Activated CD8-positive, alpha-beta memory T cell treated with anti-CD3 and anti-CD28 coated beads for 36 hours (primary cell): ENCODE data around the gene EPM2A. TPM values are rescaled to one million over a fixed set of nuclear protein-coding genes. Genes with fewer than 3 reads are reported as not detected.
"Not testable (repeated sequence)": the region's sequence is repeated elsewhere in the genome, so short reads cannot be mapped to it uniquely, and the experiment has no call there.

Source experiments
- CTCF ChIA-PET: fragments of 350-600 bp; sonication (Branson Sonifier 250); formaldehyde crosslinking; loops from one replicate; lab custom pipeline; 2021; ENCODE audit warnings: antibody characterized with exemption; lab: Charles Lee
- POLR2A ChIA-PET: fragments of 350-600 bp; sonication (Branson Sonifier 250); formaldehyde crosslinking; loops from one replicate; lab custom pipeline; 2021; ENCODE audit warnings: antibody characterized with exemption; lab: Charles Lee
- total RNA-seq, 2 experiments: library from RNA; stranded (reverse); gene quantifications; one replicate each; pipeline ENCODE4 v1.2.3, GENCODE V29; 2021

EPM2A gene
- total RNA-seq, 2 experiments from 2014 or later = 7.9 to 8.6 TPM

DNA sequence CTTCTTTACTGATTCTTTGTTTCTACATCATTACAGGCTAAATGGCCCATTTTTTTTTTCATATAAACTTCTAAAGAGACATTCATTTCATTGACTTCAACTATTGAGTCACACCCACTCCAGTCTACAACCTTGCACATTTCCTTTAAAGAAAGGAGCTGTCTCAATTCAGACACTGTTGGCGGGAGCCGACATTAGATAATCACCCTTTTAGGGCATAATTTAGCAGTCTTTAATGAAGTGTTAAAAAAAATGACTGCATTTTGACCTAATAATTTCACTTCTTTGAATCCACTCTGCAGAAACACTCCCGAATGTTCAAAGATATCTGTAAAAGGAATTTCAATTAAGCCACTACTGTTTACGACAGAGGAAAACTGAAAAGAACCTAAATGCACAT, 1.5 kb downstream of the EPM2A start:
- ChIA-PET POLR2A (no interaction called here), CTCF (no interaction called here)

DNA sequence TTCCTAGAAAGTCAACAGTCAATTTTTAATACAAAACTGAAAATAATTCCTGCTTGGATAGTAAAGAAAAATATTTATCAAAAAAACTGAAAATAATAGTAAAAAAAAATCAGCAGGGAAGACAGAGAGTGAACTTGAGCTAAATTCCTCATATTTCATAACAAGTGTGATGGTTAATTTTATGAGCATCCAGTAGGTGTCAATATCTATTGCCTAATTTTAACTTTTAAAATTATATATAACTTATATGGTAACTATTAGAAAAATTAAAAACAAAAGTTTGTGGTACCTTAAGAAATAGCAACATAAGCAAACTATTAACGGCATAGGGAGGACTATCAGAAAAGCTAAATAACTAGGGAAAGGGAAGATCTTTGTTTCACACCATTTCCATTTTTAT, 2.1 kb downstream of the EPM2A start:
- CTCF ChIA-PET = no interaction called here
- POLR2A ChIA-PET = no interaction called here

DNA sequence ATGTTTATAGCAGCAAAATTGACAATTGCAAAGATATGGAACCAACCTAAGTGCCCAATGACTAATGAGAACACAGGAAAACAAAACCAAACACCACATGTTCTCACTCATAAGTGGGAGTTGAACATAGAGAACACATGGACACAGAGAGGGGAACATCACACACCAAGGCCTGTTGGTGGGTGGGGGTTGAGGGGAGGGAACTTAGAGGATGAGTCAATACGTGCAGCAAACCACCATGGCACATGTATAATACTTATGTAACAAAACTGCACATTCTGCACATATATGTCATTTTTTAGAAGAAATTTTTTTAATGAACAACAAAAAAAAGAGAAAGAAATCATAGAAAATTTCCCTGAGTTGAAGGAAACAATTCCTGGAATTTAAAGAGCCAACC, 3.9 kb downstream of the EPM2A start:
- ChIA-PET POLR2A (no interaction called here), CTCF (no interaction called here)

DNA sequence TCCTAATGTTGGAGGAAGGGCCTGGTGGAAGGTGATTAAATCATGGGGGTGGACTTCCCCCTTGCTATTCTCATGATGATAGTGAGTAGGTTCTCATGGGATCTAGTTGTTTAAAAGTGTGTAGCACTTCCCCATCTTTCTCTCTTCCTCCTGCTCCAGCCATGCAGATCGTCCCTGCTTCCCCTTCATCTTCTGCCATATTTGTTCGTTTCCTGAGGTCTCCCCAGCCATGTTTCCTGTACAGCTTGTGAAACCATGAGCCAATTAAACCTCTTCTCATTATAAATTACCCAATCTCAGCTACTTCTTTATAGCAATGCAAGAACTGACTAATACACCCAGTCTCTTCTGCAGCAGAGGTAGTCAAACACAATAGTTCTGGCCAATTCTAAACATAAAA, 5.4 kb downstream of the EPM2A start:
- POLR2A ChIA-PET = no interaction called here
- CTCF ChIA-PET = no interaction called here

DNA sequence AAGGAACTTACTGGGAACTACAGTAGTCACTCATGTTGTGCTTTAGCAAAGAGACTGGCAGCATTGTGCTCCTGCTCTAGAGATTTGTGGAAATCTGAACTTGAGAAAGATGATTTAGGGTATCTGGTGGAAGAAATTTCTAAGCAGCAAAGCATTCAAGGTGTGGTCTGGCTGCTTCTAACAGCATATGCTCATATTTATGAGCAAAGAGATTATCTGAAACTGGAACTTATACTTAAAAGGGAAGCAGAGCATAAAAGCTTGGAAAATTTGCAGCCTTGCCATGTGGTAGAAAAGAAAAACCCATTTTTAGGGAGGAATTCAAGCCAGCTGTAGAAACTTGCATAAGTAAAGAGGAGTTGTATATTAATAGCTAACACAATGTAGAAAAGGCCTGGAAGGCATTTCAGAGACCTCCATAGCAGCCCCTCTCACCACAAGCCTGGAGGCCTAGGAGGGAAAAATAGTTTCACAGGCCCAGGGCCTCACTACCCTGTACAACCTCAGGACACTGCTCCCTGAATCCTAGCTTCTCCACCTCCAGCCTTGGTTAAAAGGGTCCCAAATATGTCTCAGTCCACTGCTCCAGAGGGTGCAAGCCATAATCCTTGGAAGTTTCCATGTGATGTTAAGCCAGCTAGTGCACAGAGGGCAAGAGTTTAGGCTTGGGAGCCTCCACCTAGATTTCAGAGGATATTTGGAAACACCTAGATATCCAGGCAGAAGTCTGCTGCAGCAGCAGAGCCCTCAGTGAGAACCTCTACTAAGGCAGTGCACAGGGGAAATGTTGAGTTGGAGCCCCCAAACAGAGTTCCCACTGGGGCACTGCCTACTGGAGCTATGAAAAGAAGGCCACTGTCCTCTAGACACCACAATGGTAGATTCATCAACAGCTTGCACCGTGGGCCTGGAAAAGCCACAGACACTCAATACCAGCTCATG, 6.6 kb downstream of the EPM2A start:
- ChIA-PET POLR2A (no interaction called here), CTCF (no interaction called here)

DNA sequence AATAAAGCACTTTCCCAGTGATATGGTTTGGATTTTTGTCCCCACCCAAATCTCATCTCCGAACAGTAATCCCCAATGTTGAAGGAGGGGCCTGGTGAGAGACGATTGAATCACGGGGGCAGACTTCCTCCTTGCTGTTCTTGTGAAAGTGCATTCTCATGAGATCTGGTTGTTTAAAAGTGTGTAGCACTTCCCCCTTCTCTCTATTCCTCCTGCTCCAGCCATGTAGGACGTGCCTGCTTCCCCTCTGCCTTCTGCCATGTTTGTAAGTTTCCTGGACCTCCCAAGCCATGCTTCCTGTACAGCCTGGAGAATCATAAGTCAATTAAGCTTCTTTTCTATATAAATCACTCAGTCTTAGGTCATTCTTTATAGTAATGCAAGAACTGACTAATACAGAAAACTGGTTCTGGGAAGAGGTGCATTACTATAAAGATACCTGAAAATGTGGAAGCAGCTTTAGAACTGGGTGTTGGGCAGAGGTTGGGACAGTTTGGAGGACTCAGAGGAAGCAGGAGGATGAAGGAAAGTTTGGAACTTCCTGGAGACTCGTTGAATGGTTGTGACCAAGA, 7.4 kb downstream of the EPM2A start:
- CTCF ChIA-PET = no interaction called here

DNA sequence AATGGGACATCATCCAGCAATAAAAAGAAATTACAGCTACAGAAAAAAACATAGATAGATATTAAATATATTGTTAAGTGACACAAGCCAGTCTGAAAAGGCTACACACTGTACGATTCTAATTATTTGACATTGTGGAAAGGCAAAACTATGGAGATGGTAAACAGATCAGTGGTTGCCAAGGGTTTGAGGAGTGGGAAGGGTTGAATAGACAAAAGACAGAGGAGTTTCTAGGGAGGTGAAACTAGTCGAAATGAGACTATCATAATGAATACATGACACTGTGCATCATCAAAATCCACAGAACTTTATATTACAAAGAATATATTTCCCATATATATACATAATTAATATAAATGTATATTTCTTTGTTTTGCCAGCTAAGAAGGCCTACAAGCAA, 9.8 kb downstream of the EPM2A start:
- POLR2A ChIA-PET = no interaction called here
- CTCF ChIA-PET = no interaction called here

More for the DNA sequence above, 7.4 kb downstream of the EPM2A start:
- POLR2A ChIA-PET = no interaction called here

DNA sequence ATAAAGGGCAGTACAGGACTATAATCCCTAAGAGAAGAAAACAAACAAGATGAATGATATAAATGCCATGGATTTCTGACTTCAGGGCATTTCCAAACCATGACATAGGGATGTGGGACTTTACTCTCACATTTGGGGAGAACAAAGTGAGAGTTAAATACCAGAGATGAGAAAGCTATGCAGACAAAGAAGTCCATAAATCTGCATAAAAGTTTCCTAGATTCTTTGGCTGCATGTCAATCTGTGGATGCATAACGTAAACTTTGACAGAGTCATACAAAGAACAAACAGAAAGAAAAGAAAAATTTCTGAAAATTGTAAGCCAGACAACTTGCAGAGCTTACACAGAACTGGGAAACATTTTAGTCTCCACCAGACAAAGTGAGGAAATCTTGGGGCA, 11.7 kb downstream of the EPM2A start:
- ChIA-PET CTCF (no interaction called here), POLR2A (no interaction called here)

DNA sequence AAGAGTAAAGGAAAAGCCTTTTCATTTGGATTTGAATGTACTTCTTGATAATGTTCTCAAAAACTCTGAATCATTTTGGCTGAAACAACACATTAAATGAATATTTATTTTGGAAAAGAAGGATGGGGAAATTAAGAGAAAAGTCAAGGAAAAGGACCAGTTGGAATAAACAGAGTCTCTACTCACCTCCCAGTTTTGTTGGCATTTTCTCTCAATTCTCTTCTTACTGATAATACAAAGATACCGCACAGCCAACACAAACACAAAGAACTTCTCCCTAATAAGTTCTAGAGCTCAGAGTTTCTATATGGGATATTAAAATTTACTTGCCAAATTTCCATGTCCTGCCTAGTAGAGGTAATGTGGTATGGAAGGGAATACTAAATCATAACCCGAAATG, 13.1 kb downstream of the EPM2A start:
- CTCF ChIA-PET = no interaction called here
- POLR2A ChIA-PET = no interaction called here

DNA sequence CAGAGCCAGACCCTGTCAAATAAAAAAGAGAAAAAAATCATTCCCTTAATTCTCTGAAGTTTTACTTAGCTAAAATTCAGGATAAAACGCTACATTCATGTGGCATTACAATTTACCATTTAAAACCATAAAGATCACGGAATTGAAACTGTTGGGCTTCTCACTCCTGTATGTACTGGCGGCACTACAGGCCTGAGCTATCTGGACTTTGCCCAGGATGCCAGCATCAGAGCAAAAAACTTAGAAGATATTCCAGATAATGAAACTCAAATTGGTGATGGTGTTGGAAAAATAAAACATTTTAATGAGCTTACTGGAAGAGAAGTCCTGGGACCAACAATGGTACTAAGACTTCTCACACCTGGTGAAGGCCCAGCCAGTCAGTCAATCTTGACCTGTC, 14.2 kb downstream of the EPM2A start:
- ChIA-PET CTCF (interaction anchor here (1.2 kb wide), 1 partner anchor 17 kb away, joined by 4 read pairs; no protein-coding TSS in a partner anchor), POLR2A (no interaction called here)

DNA sequence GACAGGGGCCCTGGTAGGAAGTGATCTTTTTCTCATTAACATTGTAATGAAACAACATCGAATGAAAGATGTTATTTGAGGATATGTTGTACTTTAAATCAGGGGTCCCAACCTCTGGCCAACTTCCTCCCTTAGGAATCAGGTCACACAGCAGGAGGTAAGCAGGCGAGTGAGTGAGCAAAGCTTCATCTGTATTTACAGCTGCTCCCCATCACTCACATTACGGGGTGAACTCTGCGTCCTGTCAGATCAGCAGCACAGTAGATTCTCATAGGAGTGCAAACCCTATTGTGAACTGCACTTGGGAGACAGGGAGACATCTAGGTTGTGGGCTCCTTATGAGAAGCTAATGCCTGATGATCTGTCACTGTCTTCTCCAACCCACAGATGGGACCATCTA, 19.9 kb downstream of the EPM2A start:
- ChIA-PET POLR2A (no interaction called here), CTCF (no interaction called here)

DNA sequence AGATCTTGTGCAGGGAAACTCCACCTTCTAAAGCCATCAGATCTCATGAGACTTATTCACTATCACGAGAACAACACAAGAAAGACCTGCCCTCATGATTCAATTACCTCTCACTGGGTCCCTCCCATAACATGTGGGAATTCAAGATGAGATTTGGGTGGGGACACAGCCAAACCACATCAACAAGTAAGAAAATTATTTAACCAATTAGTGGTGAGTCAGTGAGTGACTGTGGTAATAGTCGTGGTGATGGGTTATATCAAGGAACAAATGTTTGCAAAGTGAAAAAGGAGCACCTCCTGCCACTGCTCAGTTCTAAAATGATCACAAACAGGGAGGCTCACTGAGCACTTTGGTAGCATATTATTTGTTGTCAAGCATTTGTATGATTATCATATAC, 20.6 kb downstream of the EPM2A start:
- POLR2A ChIA-PET = no interaction called here
- CTCF ChIA-PET = no interaction called here

DNA sequence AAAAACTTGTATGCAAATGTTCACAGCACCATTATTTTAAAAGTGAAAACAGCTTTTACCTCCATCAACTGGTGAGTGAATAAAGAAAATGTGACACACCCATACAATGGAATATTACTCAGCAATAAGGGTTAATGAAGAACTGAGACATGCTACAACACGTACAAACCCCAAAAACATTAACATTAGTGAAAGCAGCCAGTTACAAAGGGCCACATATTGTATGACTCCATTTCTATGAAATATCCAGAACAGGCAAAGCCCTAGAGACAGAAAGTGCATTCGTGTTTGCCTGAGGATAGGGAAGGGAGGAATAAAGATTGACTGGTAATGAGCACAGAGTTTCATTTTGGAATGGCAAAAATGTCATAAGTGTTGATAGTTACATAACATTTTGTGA, 21.5 kb downstream of the EPM2A start:
- POLR2A ChIA-PET = no interaction called here
- CTCF ChIA-PET = no interaction called here

DNA sequence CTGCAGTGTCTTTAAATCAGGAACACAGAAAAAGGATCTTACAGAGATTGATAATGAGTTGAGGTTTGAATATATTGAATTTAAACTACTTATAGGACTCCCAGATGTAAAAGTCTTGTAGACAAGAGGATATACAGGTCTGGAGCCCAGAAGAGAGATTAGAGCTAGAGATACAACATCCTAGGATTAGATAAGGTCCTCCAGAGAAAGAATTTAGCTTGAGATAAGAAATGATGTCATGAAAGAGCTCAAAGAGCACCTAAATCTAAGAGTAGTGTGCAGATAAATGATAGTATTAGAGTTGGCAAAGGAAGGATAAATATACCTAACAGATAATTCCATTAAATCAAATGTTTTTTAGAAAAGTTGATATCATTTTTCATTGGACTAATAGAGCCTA, 23.9 kb downstream of the EPM2A start:
- CTCF ChIA-PET = no interaction called here
- POLR2A ChIA-PET = no interaction called here

DNA sequence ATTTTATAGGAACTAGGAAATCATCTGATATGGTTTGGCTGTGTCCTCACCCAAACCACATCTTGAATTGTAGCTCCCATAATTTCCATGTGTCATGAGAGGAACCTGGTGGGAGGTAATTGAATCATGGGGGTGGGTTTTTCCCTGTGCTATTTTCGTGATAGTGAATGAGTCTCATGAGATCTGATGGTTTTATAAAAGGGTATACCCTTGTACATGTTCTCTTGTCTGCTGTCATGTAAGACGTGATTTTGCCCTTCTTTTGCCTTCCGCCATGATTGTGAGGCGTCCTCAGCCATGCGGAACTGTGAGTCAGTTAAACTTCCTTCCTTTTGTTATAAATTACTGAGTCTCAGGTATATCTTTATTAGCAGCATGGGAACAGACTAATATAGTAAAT, 27.9 kb downstream of the EPM2A start:
- ChIA-PET POLR2A (no interaction called here), CTCF (no interaction called here)

DNA sequence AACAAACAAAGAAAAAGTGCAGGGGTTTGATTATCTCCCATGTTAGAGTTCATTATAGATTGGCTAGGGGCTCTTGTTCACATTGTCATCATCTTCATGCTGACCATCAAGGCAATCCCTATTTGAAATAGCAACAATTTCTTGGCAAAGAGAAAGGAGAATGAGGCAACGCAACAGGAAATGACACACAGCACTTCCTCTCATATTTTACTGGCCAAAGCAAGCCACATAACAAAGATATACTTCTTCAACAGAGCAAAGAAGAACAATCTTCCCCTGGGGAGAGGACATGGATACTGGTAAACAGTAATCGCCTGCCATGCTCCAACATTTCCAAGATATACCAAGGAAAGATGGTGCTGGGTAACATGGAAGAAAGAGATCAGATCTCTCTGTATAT, 29.8 kb downstream of the EPM2A start:
- CTCF ChIA-PET = no interaction called here
- POLR2A ChIA-PET = no interaction called here

DNA sequence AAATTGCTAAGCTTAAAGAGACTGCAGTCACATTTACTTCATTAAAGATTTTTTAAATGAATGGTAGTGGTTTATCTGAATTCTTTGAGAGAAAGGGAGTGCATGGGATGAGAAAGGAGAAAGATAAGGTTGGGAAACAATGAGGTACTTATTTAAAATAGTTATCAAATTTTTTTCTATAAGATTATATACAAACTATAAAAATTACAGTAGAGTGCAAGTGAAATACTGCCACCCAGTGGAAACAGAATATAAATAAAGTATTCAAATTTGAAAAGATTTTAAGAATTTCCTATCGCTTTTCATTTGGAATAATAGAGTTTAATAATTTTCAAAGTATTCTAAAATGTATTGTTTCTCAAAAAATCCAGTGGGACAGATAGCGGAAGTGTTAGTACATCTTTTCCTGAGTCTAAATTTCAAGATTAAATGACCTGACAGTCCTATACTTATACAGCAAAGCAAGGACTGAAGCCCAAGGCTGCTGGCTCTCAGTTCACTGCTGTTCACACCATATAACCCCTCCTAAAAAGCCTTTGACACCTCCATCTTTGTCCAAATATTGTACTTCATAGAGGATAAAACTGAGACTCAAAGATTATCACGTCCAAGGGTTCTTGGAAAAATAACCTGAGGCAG, 31.1 kb downstream of the EPM2A start:
- ChIA-PET CTCF (interaction anchor here (0.9 kb wide), 1 partner anchor 17 kb away, joined by 4 read pairs; no protein-coding TSS in a partner anchor), POLR2A (no interaction called here)

DNA sequence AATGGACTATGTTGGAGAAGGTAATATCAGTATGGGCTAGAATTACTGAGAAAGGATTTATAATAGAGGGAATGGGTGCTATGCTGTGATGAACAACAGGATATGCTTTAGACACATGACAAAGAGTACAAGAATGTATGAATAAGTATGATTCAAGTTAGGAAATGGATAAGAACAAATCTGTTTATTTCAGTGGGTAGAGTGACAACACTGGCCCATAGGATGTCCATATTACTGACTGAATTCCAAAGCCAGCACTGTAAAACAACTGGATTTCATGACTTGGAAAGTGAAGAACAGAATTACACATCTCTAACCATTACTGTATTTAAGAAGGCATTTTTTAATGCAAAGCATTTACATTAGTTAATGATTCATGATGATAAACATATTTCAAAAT, 35.9 kb downstream of the EPM2A start:
- ChIA-PET CTCF (no interaction called here), POLR2A (no interaction called here)

DNA sequence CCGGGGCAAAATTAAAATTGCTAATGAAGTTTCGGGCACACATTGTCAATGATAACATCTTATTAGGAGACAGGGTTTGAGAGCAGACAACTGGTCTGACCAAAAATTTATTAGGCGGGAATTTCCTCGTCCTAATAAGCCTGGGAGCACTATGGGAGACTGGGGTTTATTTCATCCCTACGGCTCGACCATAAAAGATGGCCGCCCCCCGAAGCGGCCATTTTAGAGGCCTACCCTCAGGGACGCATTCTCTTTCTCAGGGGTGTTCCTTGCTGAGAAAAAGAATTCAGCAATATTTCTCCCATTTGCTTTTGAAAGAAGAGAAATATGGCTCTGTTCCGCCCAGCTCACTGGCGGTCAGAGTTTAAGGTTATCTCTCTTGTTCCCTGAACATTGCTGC, 37.9 kb downstream of the EPM2A start:
- POLR2A ChIA-PET, CTCF ChIA-PET: not testable (repeated sequence)

DNA sequence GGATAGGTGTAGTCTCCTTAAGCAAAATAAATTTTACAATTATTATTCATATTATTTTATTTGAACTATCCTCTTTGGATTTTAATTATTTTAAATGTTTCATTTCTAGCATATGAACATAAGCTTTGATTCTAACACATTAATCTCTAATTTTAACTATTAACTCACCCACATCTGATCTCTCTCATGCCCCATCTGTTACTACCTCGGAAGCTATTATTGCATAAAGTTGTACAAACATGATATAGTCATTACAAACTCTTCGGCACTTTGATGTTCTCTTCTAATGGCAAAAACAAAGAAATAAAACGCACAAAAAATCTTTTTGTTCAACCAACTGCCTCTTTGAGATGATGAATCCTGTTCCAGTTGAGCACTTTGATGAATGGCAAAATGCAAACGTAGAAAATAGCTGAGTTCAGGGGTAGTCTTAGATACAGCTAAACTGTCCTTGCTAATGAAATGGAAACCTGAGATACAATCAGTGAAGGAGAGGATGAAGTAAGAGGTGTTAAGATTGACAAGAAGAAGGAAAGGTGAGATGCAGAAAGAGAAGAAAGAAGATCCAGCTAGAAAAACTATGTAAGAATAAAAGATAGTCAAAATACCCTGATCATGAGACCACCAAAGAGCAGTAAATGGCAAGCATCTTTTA, 41.1 kb downstream of the EPM2A start:
- ChIA-PET POLR2A (no interaction called here), CTCF (no interaction called here)
